SK-MEL-5 (cell line): ENCODE measurements around the gene IGFALS. TPM values are rescaled to one million over a fixed set of nuclear protein-coding genes. Genes with fewer than 3 reads are reported as not detected.

Experiments used
- DNase-seq: peaks from one replicate; pipeline ENCODE4 v3.0.0-alpha.2; 2016; ENCODE audit warnings: low read depth, low spot score
- in situ Hi-C: cut with HindIII; loops from 2 replicates; pipeline ENCODE4 v1.10.0; 2016; ENCODE audit warnings: low sequenced_read_pairs, high pct_unique_total_duplicates, low pct_unique_long_range_greater_than_20kb
- polyA plus RNA-seq, 2 experiments: library from polyadenylated mRNA; depleted of rRNA; stranded (reverse); fragments of >200 nt; gene quantifications; 2 replicates each; pipeline ENCODE4 v1.2.3, GENCODE V29; 2015
- total RNA-seq: library from RNA; depleted of rRNA; stranded (reverse); fragments of >200 nt; shearing (Covaris generic); gene quantifications from 2 replicates; pipeline ENCODE4 v1.2.3, GENCODE V29; 2014; rRNA removed

Gene IGFALS
- not detected in 2 replicates for total RNA-seq
- polyA plus RNA-seq (2015; cell fraction: cytosol; rRNA removed), result not detected in 2 replicates
- not detected in 2 replicates for polyA plus RNA-seq (2015; cell fraction: nucleus; rRNA removed)

GRCh38 chr16:1793578-1794220 lies at the start of gene IGFALS:
Gene IGFALS (minus strand): TSS chr16:1793705. CDS start chr16:1793652, 53 bp downstream.
- in situ Hi-C loops, result no loop called here
- no peak for DNase-seq

- DNase-seq, result peak; percentile 98
- in situ Hi-C loops, result no loop called here
Measured at GRCh38 chr16:1839554-1839953, 46.0 kb upstream of the IGFALS start.

- no peak for DNase-seq
- in situ Hi-C loops, result no loop called here
Measured at GRCh38 chr16:1834096-1834495, 40.6 kb upstream of the IGFALS start.

- no peak for DNase-seq
- in situ Hi-C loops, result no loop called here
Measured at GRCh38 chr16:1832838-1833454, 39.4 kb upstream of the IGFALS start.

- in situ Hi-C loops, result no loop called here
- no peak for DNase-seq
Measured at GRCh38 chr16:1831186-1832075, 37.9 kb upstream of the IGFALS start.

- in situ Hi-C loops, result no loop called here
Measured at GRCh38 chr16:1830213-1830612, 36.7 kb upstream of the IGFALS start.

GRCh38 chr16:1828645-1829410 lies 35.3 kb upstream of the IGFALS start:
- no peak for DNase-seq
- in situ Hi-C loops, result no loop called here

More at GRCh38 chr16:1830213-1830612, 36.7 kb upstream of the IGFALS start:
- DNase-seq, result no peak

- in situ Hi-C loops, result no loop called here
Measured at GRCh38 chr16:1826691-1827573, 33.4 kb upstream of the IGFALS start, which contains the start of the genes FAHD1 and HAGH. Gene FAHD1 (plus strand): TSS chr16:1827206. CDS start chr16:1827239, 33 bp downstream. Gene HAGH (minus strand): TSS chr16:1826825. CDS start chr16:1826787, 38 bp downstream.

GRCh38 chr16:1825864-1826690 lies 32.6 kb upstream of the IGFALS start:
- DNase-seq, result peak; percentile 41
- in situ Hi-C loops, result no loop called here

More at GRCh38 chr16:1826691-1827573, 33.4 kb upstream of the IGFALS start, which contains the start of the genes FAHD1 and HAGH:
- DNase-seq, result peak; percentile 91

- in situ Hi-C loops, result no loop called here
- DNase-seq, result no peak
Measured at GRCh38 chr16:1825381-1825863, 31.9 kb upstream of the IGFALS start.

GRCh38 chr16:1823821-1824220 lies 30.3 kb upstream of the IGFALS start:
- DNase-seq, result peak; percentile 60

GRCh38 chr16:1822801-1823200 lies 29.3 kb upstream of the IGFALS start:
- in situ Hi-C loops, result no loop called here
- no peak for DNase-seq

More at GRCh38 chr16:1823821-1824220, 30.3 kb upstream of the IGFALS start:
- in situ Hi-C loops, result no loop called here

- in situ Hi-C loops, result no loop called here
- no peak for DNase-seq
Measured at GRCh38 chr16:1821861-1822611, 28.5 kb upstream of the IGFALS start.

GRCh38 chr16:1820946-1821290 lies 27.4 kb upstream of the IGFALS start:
- in situ Hi-C loops, result no loop called here
- DNase-seq, result no peak
